Osteoblast (primary cell): ENCODE results near the gene LUZP2. TPM values are rescaled to one million over a fixed set of nuclear protein-coding genes. Genes with fewer than 3 reads are reported as not detected.

ENCODE experiments used
- DNase-seq: peaks from one replicate; pipeline ENCODE4 v3.0.0; 2011; ENCODE audit warnings: low spot score, mixed read lengths; ENCODE audit not compliant: insufficient read length; ENCODE audit errors: missing footprints
- H2AFZ ChIP-seq: 2 replicates; pipeline ENCODE4 v1.6.0; 2011; ENCODE audit warnings: mild to moderate bottlenecking, low read length
- H3K27ac ChIP-seq: 2 replicates; pipeline ENCODE4 v1.5.1; 2011; ENCODE audit warnings: mild to moderate bottlenecking, low read depth, low read length, moderate library complexity
- H3K27me3 ChIP-seq: 2 replicates; pipeline ENCODE4 v1.6.0; 2012; ENCODE audit warnings: mild to moderate bottlenecking, control low read depth, inconsistent platforms, low read length, moderate library complexity; ENCODE audit not compliant: insufficient read depth
- H3K36me3 ChIP-seq: 2 replicates; pipeline ENCODE4 v1.5.1; 2011; ENCODE audit warnings: mild to moderate bottlenecking, low read length, control low read depth, moderate library complexity; ENCODE audit not compliant: insufficient read depth
- H3K4me1 ChIP-seq: 2 replicates; pipeline ENCODE4 v1.5.1; 2011; ENCODE audit warnings: mild to moderate bottlenecking, low read length, control low read depth, moderate library complexity; ENCODE audit not compliant: insufficient read depth
- H3K4me2 ChIP-seq: 2 replicates; pipeline ENCODE4 v1.6.0; 2011; ENCODE audit warnings: mild to moderate bottlenecking, low read length; ENCODE audit not compliant: insufficient read depth
- H3K4me3 ChIP-seq: fragments of 200-600 bp; sonication (generic); 3 replicates; pipeline ENCODE4 v1.5.1; 2012; ENCODE audit warnings: mild to moderate bottlenecking, low read length, inconsistent platforms; ENCODE audit not compliant: insufficient read depth
- H3K79me2 ChIP-seq: 2 replicates; pipeline ENCODE4 v1.6.0; 2012; ENCODE audit warnings: mild to moderate bottlenecking, low read length, control low read depth, inconsistent platforms; ENCODE audit not compliant: insufficient read depth
- H3K9me3 ChIP-seq: 2 replicates; pipeline ENCODE4 v1.5.1; 2011; ENCODE audit warnings: low read depth, low read length, control low read depth
- H4K20me1 ChIP-seq: 2 replicates; pipeline ENCODE4 v1.6.0; 2012; ENCODE audit warnings: mild to moderate bottlenecking, low read length, control low read depth; ENCODE audit not compliant: insufficient read depth
- CTCF ChIP-seq: IDR thresholded peaks from 2 replicates; pipeline ENCODE4 v1.5.1; 2011; ENCODE audit warnings: mild to moderate bottlenecking, low read depth, low read length, moderate library complexity; ENCODE audit errors: extremely low read depth
- total RNA-seq: library from RNA; depleted of rRNA; stranded (reverse); fragments of >200 nt; gene quantifications from 2 replicates; pipeline ENCODE4 v1.2.3, GENCODE V29; 2012

LUZP2 gene
- total RNA-seq, 1 donor, result not detected

- DNase-seq, result no peak
- Histone ChIP-seq H4K20me1 (no peaks in the 10 kb centered on the region), H2AFZ (no peak overlapping the region), H3K9me3 (peaks cover 6% of the 10 kb centered on the region), H3K36me3 (no peaks in the 10 kb centered on the region), H3K4me2 (no peak overlapping the region), H3K27me3 (no peaks in the 10 kb centered on the region), H3K4me1 (no peaks in the 10 kb centered on the region), H3K79me2 (no peaks in the 10 kb centered on the region), H3K27ac (no peak overlapping the region), H3K4me3 (no peak overlapping the region)
- TF ChIP-seq CTCF, result no peak
Measured at GRCh38 chr11:24471084-24471483, 25.8 kb upstream of the LUZP2 start.

GRCh38 chr11:24478718-24479117 lies 18.1 kb upstream of the LUZP2 start:
- Histone ChIP-seq H3K9me3 (peaks cover 5% of the 10 kb centered on the region), H3K27ac (no peak overlapping the region), H3K27me3 (no peaks in the 10 kb centered on the region), H3K4me2 (no peak overlapping the region), H4K20me1 (no peaks in the 10 kb centered on the region), H2AFZ (no peak overlapping the region), H3K4me3 (no peak overlapping the region), H3K79me2 (no peaks in the 10 kb centered on the region), H3K36me3 (no peaks in the 10 kb centered on the region), H3K4me1 (no peaks in the 10 kb centered on the region)
- no peak for TF ChIP-seq CTCF
- no peak for DNase-seq

- Histone ChIP-seq H3K27me3 (no peaks in the 10 kb centered on the region), H3K79me2 (no peaks in the 10 kb centered on the region), H3K27ac (no peak overlapping the region), H2AFZ (no peak overlapping the region), H3K4me1 (no peaks in the 10 kb centered on the region), H3K4me2 (no peak overlapping the region), H3K36me3 (no peaks in the 10 kb centered on the region), H4K20me1 (no peaks in the 10 kb centered on the region), H3K4me3 (no peak overlapping the region), H3K9me3 (no peaks in the 10 kb centered on the region)
- DNase-seq, result no peak
- TF ChIP-seq CTCF, result no peak
Measured at GRCh38 chr11:24489477-24489876, 7.4 kb upstream of the LUZP2 start.

GRCh38 chr11:24496386-24496735 lies 492 bp upstream of the LUZP2 start:
- Histone ChIP-seq H4K20me1 (no peaks in the 10 kb centered on the region), H3K27ac (no peak overlapping the region), H3K4me3 (peak overlapping the region; percentile 37), H3K27me3 (no peaks in the 10 kb centered on the region), H3K4me2 (peak overlapping the region; percentile 61), H3K36me3 (no peaks in the 10 kb centered on the region), H3K4me1 (no peaks in the 10 kb centered on the region), H3K79me2 (no peaks in the 10 kb centered on the region), H2AFZ (peak overlapping the region; percentile 35), H3K9me3 (no peaks in the 10 kb centered on the region)
- no peak for TF ChIP-seq CTCF
- no peak for DNase-seq
